Panc1 (cell line): ENCODE data around the gene GMDS. TPM values are rescaled to one million over a fixed set of nuclear protein-coding genes. Genes with fewer than 3 reads are reported as not detected.

Experiments used
- ATAC-seq: fragments of 200-7000 bp; cut with Tn5 transposase; 2 replicates; pipeline ENCODE4 v1.9.1; 2020; ENCODE audit warnings: mild to moderate bottlenecking, moderate library complexity
- BruUV-seq: library from RNA; stranded (reverse); fragments of 400-500 nt; replicated peaks from 2 replicates; lab custom pipeline; 2021; lab: Mats Ljungman, UMichigan
- CTCF ChIA-PET: fragments of 300-600 bp; sonication (Branson Sonifier 250); formaldehyde crosslinking; loops from one replicate; lab custom pipeline; 2022; ENCODE audit warnings: antibody characterized with exemption; lab: Charles Lee
- POLR2A ChIA-PET: fragments of 300-600 bp; sonication (Branson Sonifier 250); formaldehyde crosslinking; loops from one replicate; lab custom pipeline; 2022; ENCODE audit warnings: antibody characterized with exemption; lab: Charles Lee
- DNase-seq: peaks from one replicate; pipeline ENCODE4 v3.0.0-alpha.2; 2010; ENCODE audit warnings: low read depth, low spot score
- H3K27ac ChIP-seq: 2 replicates; pipeline ENCODE4 v1.5.1; 2011; ENCODE audit warnings: mild to moderate bottlenecking, low read length, inconsistent platforms
- H3K27me3 ChIP-seq: fragments of 200-500 bp; sonication (Bioruptor generic); 2 replicates; pipeline ENCODE4 v1.6.0; 2014; ENCODE audit warnings: low read length, inconsistent platforms; ENCODE audit not compliant: control insufficient read depth, insufficient read depth
- H3K36me3 ChIP-seq: fragments of 200-500 bp; sonication (Bioruptor generic); 2 replicates; pipeline ENCODE4 v1.5.1; 2014; ENCODE audit warnings: inconsistent platforms, mild to moderate bottlenecking, low read length, moderate library complexity; ENCODE audit not compliant: control insufficient read depth, insufficient read depth
- H3K4me1 ChIP-seq: 2 replicates; pipeline ENCODE4 v1.5.1; 2011; ENCODE audit warnings: inconsistent platforms, mild to moderate bottlenecking, low read length, moderate library complexity; ENCODE audit not compliant: control insufficient read depth, insufficient read depth
- H3K4me3 ChIP-seq, 2 experiments: 2 replicates each; pipeline ENCODE4 v1.5.1; 2011 to 2012; ENCODE audit warnings: low read depth in 2 of 2, low read length in 2 of 2, mild to moderate bottlenecking in 2 of 2, inconsistent platforms in 1 of 2, moderate library complexity in 1 of 2
- H3K9me3 ChIP-seq: fragments of 200-500 bp; sonication (Bioruptor generic); 2 replicates; pipeline ENCODE4 v1.5.1; 2014; ENCODE audit warnings: low read depth, mild to moderate bottlenecking, inconsistent platforms, low read length, moderate library complexity; ENCODE audit not compliant: control insufficient read depth, insufficient read depth
- CTCF ChIP-seq: fragments of 450-650 bp; IDR thresholded peaks from 2 replicates; pipeline ENCODE4 v1.5.1; 2017; ENCODE audit warnings: mild to moderate bottlenecking
- POLR2AphosphoS5 ChIP-seq: IDR thresholded peaks from 2 replicates; pipeline ENCODE4 v1.6.1; 2012; ENCODE audit warnings: mild to moderate bottlenecking, low read depth, low read length, moderate library complexity
- REST ChIP-seq, 2 experiments: IDR thresholded peaks; 2 replicates each; pipeline ENCODE4 v1.6.1; 2011 to 2012; ENCODE audit warnings: low read depth in 2 of 2, control low read depth in 1 of 2, low read length in 1 of 2, mild to moderate bottlenecking in 1 of 2, moderate library complexity in 1 of 2; ENCODE audit not compliant: insufficient read depth in 1 of 2
- SIN3A ChIP-seq: IDR thresholded peaks from 2 replicates; pipeline ENCODE4 v1.6.1; 2012; ENCODE audit warnings: low read depth, mild to moderate bottlenecking, low read length, moderate library complexity, borderline replicate concordance; ENCODE audit not compliant: insufficient read depth
- TCF7L2 ChIP-seq: IDR thresholded peaks from 2 replicates; pipeline ENCODE4 v1.6.1; 2011; ENCODE audit warnings: mild to moderate bottlenecking, low read depth, low read length, inconsistent platforms
- in situ Hi-C: cut with HindIII; loops from 2 replicates; pipeline ENCODE4 v1.10.0; 2016; ENCODE audit warnings: low sequenced_read_pairs, low pct_unique_long_range_greater_than_20kb
- intact Hi-C: fragments of 100-400 bp; cut with micrococcal nuclease; formaldehyde crosslinking; loops from one replicate; pipeline ENCODE4 v1.10.0; 2022; ENCODE audit not compliant: unreplicated experiment
- total RNA-seq: library from RNA; stranded (reverse); gene quantifications from one replicate; pipeline ENCODE4 v1.2.1, GENCODE V29; 2021; ENCODE audit not compliant: unreplicated experiment

Gene GMDS
- total RNA-seq, 1 experiment from 2014 or later = 9.8 TPM

- in situ Hi-C loops (no loop called here), intact Hi-C loops (no loop called here)
- no peak overlapping the region for H3K27ac ChIP-seq
- BruUV-seq = no TSS peak
- ATAC-seq (no peak), DNase-seq (no peak)
- no peak overlapping the region for H3K4me3 ChIP-seq
- POLR2A ChIA-PET = no interaction called here
- H3K27me3 ChIP-seq = no peaks in the 10 kb centered on the region
- H3K4me1 ChIP-seq = no peaks in the 10 kb centered on the region
- H3K9me3 ChIP-seq = no peaks in the 10 kb centered on the region
- CTCF ChIA-PET = no interaction called here
- no peaks in the 10 kb centered on the region for H3K36me3 ChIP-seq
- TF ChIP-seq REST (IDR thresholded peaks at IDR 0.05; ENCODE audit: insufficient read depth in 1 of 2, low read depth in 2 of 2, low read length in 1 of 2) (no peak), POLR2AphosphoS5 (no peak), TCF7L2 (no peak), SIN3A (no peak), CTCF (no peak)
Measured at GRCh38 chr6:1712451-1712850, 533.0 kb downstream of the GMDS start.

GRCh38 chr6:1711136-1711535, 534.3 kb downstream of the GMDS start:
- Histone ChIP-seq H3K27me3 (no peaks in the 10 kb centered on the region), H3K4me1 (no peaks in the 10 kb centered on the region), H3K27ac (no peak overlapping the region), H3K9me3 (no peaks in the 10 kb centered on the region), H3K36me3 (no peaks in the 10 kb centered on the region), H3K4me3 (no peak overlapping the region)
- POLR2A ChIA-PET = no interaction called here
- no peak for DNase-seq
- no TSS peak for BruUV-seq
- ATAC-seq = no peak
- TF ChIP-seq SIN3A = no peak
- CTCF ChIA-PET = no interaction called here
- in situ Hi-C loops (no loop called here), intact Hi-C loops (no loop called here)

- TF ChIP-seq TCF7L2 (no peak), CTCF (no peak), REST (IDR thresholded peaks at IDR 0.05; ENCODE audit: insufficient read depth in 1 of 2, low read depth in 2 of 2, low read length in 1 of 2) (no peak), POLR2AphosphoS5 (no peak), SIN3A (no peak)
- no peaks in the 10 kb centered on the region for H3K36me3 ChIP-seq
- H3K4me1 ChIP-seq = no peaks in the 10 kb centered on the region
- H3K27ac ChIP-seq = no peak overlapping the region
- CTCF ChIA-PET = no interaction called here
- H3K9me3 ChIP-seq = no peaks in the 10 kb centered on the region
- in situ Hi-C loops = no loop called here
- no peak overlapping the region for H3K4me3 ChIP-seq
- POLR2A ChIA-PET = no interaction called here
- DNase-seq (no peak), ATAC-seq (no peak)
- H3K27me3 ChIP-seq = no peaks in the 10 kb centered on the region
- BruUV-seq = no TSS peak
- intact Hi-C loops = no loop called here
Measured at GRCh38 chr6:1709234-1709641, 536.2 kb downstream of the GMDS start.
